ENCODE results near the gene RUFY4. TPM values are rescaled to one million over a fixed set of nuclear protein-coding genes. Genes with fewer than 3 reads are reported as not detected.
A peak's percentile ranks its signal among the peaks of the same experiment; 100 is the strongest.

Gene RUFY4
- total RNA-seq, 1 experiment from 2014 or later, result 0.66 TPM

- H4K8ac ChIP-seq (replicated peaks; ENCODE audit: insufficient read length, low read depth, low read length), result no peak overlapping the region
- H3K18ac ChIP-seq (ENCODE audit: insufficient read length, low read depth, low read length), result no peak overlapping the region
- DNase-seq, result no peak
- no peaks in the 10 kb centered on the region for H3K79me1 ChIP-seq (ENCODE audit: insufficient read depth, low read depth, low read length, poor library complexity, severe bottlenecking)
- no peak overlapping the region for H3K27ac ChIP-seq (ENCODE audit: insufficient read length, low read depth, low read length)
- H3K9ac ChIP-seq (ENCODE audit: extremely low read depth, insufficient read length, low read length), result no peak overlapping the region
- H4K91ac ChIP-seq (ENCODE audit: insufficient read length, low read depth, low read length), result no peak overlapping the region
- no peak overlapping the region for H3K4ac ChIP-seq (ENCODE audit: low read depth, low read length)
- no peaks in the 10 kb centered on the region for H3K9me3 Mint-ChIP-seq
- H3K27me3 Mint-ChIP-seq (ENCODE audit: low read depth), result peaks cover 40% of the 10 kb centered on the region
- no peak overlapping the region for H2BK20ac ChIP-seq (ENCODE audit: low read depth, low read length, poor library complexity, severe bottlenecking)
- no peak overlapping the region for H3K56ac ChIP-seq (ENCODE audit: insufficient read length, low read depth, low read length)
- no peaks in the 10 kb centered on the region for H3K79me2 ChIP-seq (ENCODE audit: insufficient read depth, low read length)
- H3K9me3 ChIP-seq (ENCODE audit: control insufficient read depth, low read depth, low read length), result no peaks in the 10 kb centered on the region
- no peak overlapping the region for H4K5ac ChIP-seq (ENCODE audit: insufficient read length, low read depth, low read length)
- H3K4me2 ChIP-seq (ENCODE audit: insufficient read depth, insufficient read length, low read length), result no peak overlapping the region
- H3T11ph ChIP-seq (ENCODE audit: low read length), result no peak overlapping the region
- no peak overlapping the region for H2BK12ac ChIP-seq (ENCODE audit: insufficient read length, low read depth, low read length)
- no peak overlapping the region for H3K27ac Mint-ChIP-seq
- no peak overlapping the region for H2AFZ ChIP-seq (ENCODE audit: low read length)
- H3K14ac ChIP-seq (ENCODE audit: insufficient read depth, low read length), result no peak overlapping the region
- H3K23me2 ChIP-seq (ENCODE audit: insufficient read length, low read depth, low read length, poor library complexity, severe bottlenecking), result peaks cover 8% of the 10 kb centered on the region
- TF ChIP-seq CTCF (conservative IDR thresholded peaks at IDR 0.05), result peak; percentile 42; the same call in 2 of the 3 replicates
- H2BK5ac ChIP-seq (ENCODE audit: insufficient read length, low read length), result no peak overlapping the region
- no peak overlapping the region for H2BK120ac ChIP-seq (ENCODE audit: low read depth, low read length, poor library complexity, severe bottlenecking)
- H4K20me1 ChIP-seq (ENCODE audit: control insufficient read depth, insufficient read depth, insufficient read length), result no peaks in the 10 kb centered on the region
- peaks cover 2% of the 10 kb centered on the region; the same call in 1 of the 2 replicates for H3K4me1 ChIP-seq (ENCODE audit: insufficient read depth, low read length)
- H3K27me3 ChIP-seq (ENCODE audit: insufficient read depth, low read length), result peaks cover 6% of the 10 kb centered on the region; the same call in 1 of the 2 replicates
- H3K36me3 Mint-ChIP-seq (ENCODE audit: insufficient read depth in 1 of 3, low read depth in 3 of 3), result no peaks in the 10 kb centered on the region
- H3K4me3 Mint-ChIP-seq, result no peak overlapping the region
- no CpG with 5 or more reads among the region's 5 CpGs for whole genome bisulfite sequencing (ENCODE audit: extremely low coverage, insufficient read length, low lambda C conversion rate)
- H3K4me1 Mint-ChIP-seq, result peaks cover 9 to 12% of the 10 kb centered on the region in 2 experiments
- H2AK5ac ChIP-seq (ENCODE audit: insufficient read length, low read length), result no peak overlapping the region
- no peak overlapping the region for H3K23ac ChIP-seq (ENCODE audit: insufficient read length, low read depth, low read length)
- H2BK15ac ChIP-seq (ENCODE audit: low read depth, low read length), result no peak overlapping the region
Observed at GRCh38 chr2:218036371-218036770, 32.7 kb upstream of the RUFY4 start.

All from H9 (cell line).